Stimulated activated CD4-positive, alpha-beta T cell treated with anti-CD3 and anti-CD28 coated beads, Interleukin-12 subunit alpha, Interleukin-12 subunit beta, amount 100 ng/mL, for 4 hours (primary cell): ENCODE data around the gene RPL27A.

ENCODE experiments used
- DNase-seq: peaks from one replicate; pipeline ENCODE4 v3.0.0-alpha.2; 2020

The RPL27A gene

GRCh38 chr11:8723711-8724110 lies 41.1 kb downstream of the RPL27A start:
- no peak for DNase-seq

- DNase-seq = no peak
Measured at GRCh38 chr11:8724682-8725081, 42.1 kb downstream of the RPL27A start.

- no peak for DNase-seq
Measured at GRCh38 chr11:8726395-8726794, 43.8 kb downstream of the RPL27A start.

- no peak for DNase-seq
Measured at GRCh38 chr11:8728563-8728962, 46.0 kb downstream of the RPL27A start.

GRCh38 chr11:8729067-8729466 lies 46.5 kb downstream of the RPL27A start:
- no peak for DNase-seq

GRCh38 chr11:8729837-8730696 lies 47.5 kb downstream of the RPL27A start:
- no peak for DNase-seq

GRCh38 chr11:8730697-8731020 lies 48.1 kb downstream of the RPL27A start:
- no peak for DNase-seq

GRCh38 chr11:8731647-8732323 lies 49.2 kb downstream of the RPL27A start:
- DNase-seq = no peak

- DNase-seq = no peak
Measured at GRCh38 chr11:8732324-8732670, 49.7 kb downstream of the RPL27A start.

- no peak for DNase-seq
Measured at GRCh38 chr11:8732748-8733241, 50.2 kb downstream of the RPL27A start.

- no peak for DNase-seq
Measured at GRCh38 chr11:8733852-8734251, 51.3 kb downstream of the RPL27A start.

- no peak for DNase-seq
Measured at GRCh38 chr11:8735094-8735493, 52.5 kb downstream of the RPL27A start.

GRCh38 chr11:8739309-8739793 lies 56.8 kb downstream of the RPL27A start:
- DNase-seq = no peak
